A673 (cell line): ENCODE results near the gene ERGIC1. TPM values are rescaled to one million over a fixed set of nuclear protein-coding genes. Genes with fewer than 3 reads are reported as not detected.
"Not testable (repeated sequence)": the region's sequence is repeated elsewhere in the genome, so short reads cannot be mapped to it uniquely, and the experiment has no call there.

Experiments
- BruUV-seq: library from RNA; stranded (reverse); fragments of 400-500 nt; replicated peaks from 2 replicates; lab custom pipeline; 2021; lab: Mats Ljungman, UMichigan
- CTCF ChIA-PET: fragments of 300-600 bp; sonication (Branson Sonifier 250); formaldehyde crosslinking; loops from one replicate; lab custom pipeline; 2022; ENCODE audit warnings: antibody characterized with exemption; lab: Charles Lee
- POLR2A ChIA-PET: fragments of 300-600 bp; sonication (Branson Sonifier 250); formaldehyde crosslinking; loops from one replicate; lab custom pipeline; 2022; ENCODE audit warnings: antibody characterized with exemption; ENCODE audit not compliant: low non-redundant PET; lab: Charles Lee
- DNase-seq: peaks from one replicate; pipeline ENCODE4 v3.0.0-alpha.2; 2015; ENCODE audit warnings: low spot score
- H3K27ac ChIP-seq: fragments of 200-600 bp; sonication (generic); 2 replicates; pipeline ENCODE4 v1.5.1; 2016; ENCODE audit warnings: mixed run types, low read depth, mild to moderate bottlenecking, mixed read lengths, antibody characterized with exemption, low read length; ENCODE audit not compliant: poor library complexity, severe bottlenecking
- H3K27me3 ChIP-seq: fragments of 200-600 bp; sonication (generic); replicated peaks from 2 replicates; pipeline ENCODE4 v1.6.1; 2017; ENCODE audit warnings: mixed run types, low read depth, mild to moderate bottlenecking, mixed read lengths, antibody characterized with exemption, low read length; ENCODE audit not compliant: insufficient read depth, poor library complexity
- H3K36me3 ChIP-seq: fragments of 200-600 bp; sonication (generic); 2 replicates; pipeline ENCODE4 v1.6.1; 2016; ENCODE audit warnings: mixed run types, mild to moderate bottlenecking, mixed read lengths, antibody characterized with exemption, low read length; ENCODE audit not compliant: insufficient read depth, poor library complexity, severe bottlenecking
- H3K4me1 ChIP-seq: fragments of 200-600 bp; sonication (generic); 2 replicates; pipeline ENCODE4 v1.6.1; 2017; ENCODE audit warnings: mixed run types, mild to moderate bottlenecking, mixed read lengths, antibody characterized with exemption, low read length; ENCODE audit not compliant: insufficient read depth, poor library complexity, severe bottlenecking
- H3K4me3 ChIP-seq: fragments of 200-600 bp; sonication (generic); 2 replicates; pipeline ENCODE4 v1.5.1; 2016; ENCODE audit warnings: low read depth, mixed run types, mild to moderate bottlenecking, mixed read lengths, low read length; ENCODE audit not compliant: poor library complexity, severe bottlenecking
- H3K9me3 ChIP-seq: fragments of 200-600 bp; sonication (generic); 2 replicates; pipeline ENCODE4 v1.6.1; 2016; ENCODE audit warnings: mixed run types, low read depth, mild to moderate bottlenecking, mixed read lengths, antibody characterized with exemption, low read length; ENCODE audit not compliant: poor library complexity, severe bottlenecking
- EZH2 ChIP-seq: fragments of 200-600 bp; sonication (generic); IDR thresholded peaks from 2 replicates; pipeline ENCODE4 v1.6.1; 2017; ENCODE audit warnings: borderline replicate concordance, low read depth, mild to moderate bottlenecking, mixed read lengths, antibody characterized with exemption, low read length; ENCODE audit not compliant: poor library complexity, severe bottlenecking
- intact Hi-C: fragments of 100-400 bp; cut with micrococcal nuclease; formaldehyde crosslinking; loops from one replicate; pipeline ENCODE4 v1.10.0; 2022; ENCODE audit not compliant: unreplicated experiment
- total RNA-seq: library from RNA; stranded (reverse); gene quantifications from 2 replicates; pipeline ENCODE4 v1.2.3, GENCODE V29; 2021
- TF ChIP-seq, protein P1 (sequence below): fragments of 300-800, 200-600 bp; sonication (generic); conservative IDR thresholded peaks from 2 replicates; pipeline ENCODE4 v1.5.1; 2017; ENCODE audit warnings: low read depth, mild to moderate bottlenecking, antibody characterized with exemption, low read length, moderate library complexity, mixed read lengths

The ERGIC1 gene
- total RNA-seq, 1 experiment from 2014 or later, result 44.2 TPM

DNA sequence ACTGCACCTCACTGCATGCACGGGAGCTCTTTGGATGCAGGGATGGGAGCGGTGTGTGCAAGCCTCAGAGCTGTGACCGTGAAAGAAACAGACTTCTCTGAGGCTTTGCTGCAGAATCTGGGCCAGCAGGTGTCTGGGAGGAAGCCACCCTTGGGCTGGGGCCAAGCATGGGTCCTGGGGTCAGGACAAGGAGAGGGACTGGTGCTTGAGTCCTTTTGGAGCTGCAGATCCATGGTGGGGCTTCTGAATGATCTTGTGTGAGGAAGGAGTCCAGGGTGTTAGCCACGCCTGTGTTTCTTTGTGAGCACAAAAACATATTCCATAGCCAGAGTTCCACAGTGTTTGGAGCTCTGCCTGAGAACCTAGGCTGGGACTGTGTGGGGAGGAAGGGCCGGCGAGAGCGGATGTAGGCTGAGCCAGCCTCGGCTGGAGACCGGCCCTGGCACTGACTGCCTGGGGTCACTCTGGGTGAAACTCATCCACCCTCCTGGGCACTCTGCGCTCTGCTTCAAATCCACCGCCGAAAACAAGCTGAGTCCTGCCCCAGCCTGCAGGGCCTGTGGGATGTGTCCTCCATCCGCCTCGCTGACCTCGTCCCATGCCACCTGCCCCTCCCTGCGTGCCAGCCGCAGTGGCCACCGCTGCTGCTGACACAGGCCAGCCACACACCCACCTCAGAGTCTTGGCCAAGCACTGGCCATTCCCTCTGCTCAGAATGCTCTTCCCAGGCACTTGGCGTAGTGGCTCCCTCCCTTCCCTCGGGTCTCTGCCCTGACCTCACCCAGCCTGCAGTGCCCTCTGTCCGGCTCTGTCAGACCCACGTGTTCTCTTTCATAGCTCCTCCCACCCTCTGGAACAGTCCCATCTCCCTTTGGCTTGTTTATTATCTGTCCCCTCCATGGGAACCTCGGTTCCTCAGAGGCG, 26.7 kb downstream of the ERGIC1 start:
- intact Hi-C loops, result no loop called here
- DNase-seq, result no peak

DNA sequence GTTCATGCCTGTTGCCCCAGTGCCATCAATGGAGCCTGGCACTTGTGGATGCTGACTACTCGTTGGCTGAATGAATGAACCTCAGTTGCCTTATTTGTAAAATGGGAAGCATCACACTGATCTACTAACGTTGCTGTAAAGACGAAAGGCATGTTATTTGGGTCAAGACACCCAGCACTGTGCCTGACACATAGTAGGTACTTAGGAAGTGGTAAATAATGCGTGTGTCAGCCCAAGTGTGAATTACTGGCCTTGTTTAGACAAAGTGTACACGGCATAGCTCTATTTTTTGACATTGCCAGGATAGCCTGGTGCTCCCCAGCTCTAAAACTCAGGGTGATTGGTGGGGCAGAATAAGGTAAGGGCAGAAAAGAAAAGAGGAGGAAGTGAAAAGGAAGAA, 27.4 kb downstream of the ERGIC1 start:
- TF ChIP-seq, protein P1, sequence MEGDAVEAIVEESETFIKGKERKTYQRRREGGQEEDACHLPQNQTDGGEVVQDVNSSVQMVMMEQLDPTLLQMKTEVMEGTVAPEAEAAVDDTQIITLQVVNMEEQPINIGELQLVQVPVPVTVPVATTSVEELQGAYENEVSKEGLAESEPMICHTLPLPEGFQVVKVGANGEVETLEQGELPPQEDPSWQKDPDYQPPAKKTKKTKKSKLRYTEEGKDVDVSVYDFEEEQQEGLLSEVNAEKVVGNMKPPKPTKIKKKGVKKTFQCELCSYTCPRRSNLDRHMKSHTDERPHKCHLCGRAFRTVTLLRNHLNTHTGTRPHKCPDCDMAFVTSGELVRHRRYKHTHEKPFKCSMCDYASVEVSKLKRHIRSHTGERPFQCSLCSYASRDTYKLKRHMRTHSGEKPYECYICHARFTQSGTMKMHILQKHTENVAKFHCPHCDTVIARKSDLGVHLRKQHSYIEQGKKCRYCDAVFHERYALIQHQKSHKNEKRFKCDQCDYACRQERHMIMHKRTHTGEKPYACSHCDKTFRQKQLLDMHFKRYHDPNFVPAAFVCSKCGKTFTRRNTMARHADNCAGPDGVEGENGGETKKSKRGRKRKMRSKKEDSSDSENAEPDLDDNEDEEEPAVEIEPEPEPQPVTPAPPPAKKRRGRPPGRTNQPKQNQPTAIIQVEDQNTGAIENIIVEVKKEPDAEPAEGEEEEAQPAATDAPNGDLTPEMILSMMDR, result no peak
- no peak for TF ChIP-seq EZH2
- Histone ChIP-seq H3K27me3 (no peaks in the 10 kb centered on the region), H3K4me1 (no peaks in the 10 kb centered on the region), H3K36me3 (no peaks in the 10 kb centered on the region), H3K9me3 (no peaks in the 10 kb centered on the region), H3K27ac (no peak overlapping the region), H3K4me3 (no peak overlapping the region)
- CTCF ChIA-PET, result no interaction called here
- POLR2A ChIA-PET, result no interaction called here
- intact Hi-C loops, result no loop called here
- BruUV-seq, result no TSS peak
- no peak for DNase-seq

More for the DNA sequence above, 26.7 kb downstream of the ERGIC1 start:
- BruUV-seq, result no TSS peak
- TF ChIP-seq EZH2, result no peak
- TF ChIP-seq, protein P1, result no peak
- H3K27me3 ChIP-seq, result no peaks in the 10 kb centered on the region
- CTCF ChIA-PET, result no interaction called here
- H3K4me3 ChIP-seq, result no peak overlapping the region
- POLR2A ChIA-PET, result no interaction called here
- no peaks in the 10 kb centered on the region for H3K4me1 ChIP-seq
- no peaks in the 10 kb centered on the region for H3K36me3 ChIP-seq
- no peak overlapping the region for H3K27ac ChIP-seq
- no peaks in the 10 kb centered on the region for H3K9me3 ChIP-seq

DNA sequence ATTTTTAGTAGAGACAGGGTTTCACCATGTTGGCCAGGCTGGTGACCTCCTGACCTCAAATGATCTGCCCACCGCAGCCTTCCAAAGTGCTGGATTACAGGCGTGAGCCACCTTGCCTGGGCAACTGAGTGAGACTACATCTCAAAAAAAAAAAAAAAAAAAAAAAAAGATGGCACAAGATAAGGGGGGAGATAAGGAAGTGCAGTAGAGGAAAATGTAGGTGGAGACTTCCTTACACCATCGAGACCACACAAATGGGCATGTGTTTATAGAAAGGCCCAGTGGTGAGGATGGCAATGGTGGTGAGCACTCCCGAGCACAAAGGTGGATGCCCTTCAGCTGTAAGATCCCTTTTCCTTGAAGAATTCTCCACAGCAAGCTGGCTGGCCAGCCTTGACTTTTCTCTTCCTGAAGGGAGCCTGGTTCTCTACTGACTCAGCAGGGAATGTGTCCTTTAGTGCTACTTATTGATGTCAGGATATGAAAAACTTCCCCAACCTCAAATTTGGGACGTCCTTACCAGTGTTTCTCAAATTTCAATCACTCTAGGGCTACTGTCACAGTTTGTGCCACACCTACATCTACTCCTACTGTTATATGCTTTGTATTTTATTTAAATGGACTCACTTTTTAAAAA, 28.2 kb downstream of the ERGIC1 start:
- Histone ChIP-seq H3K4me3 (no peak overlapping the region), H3K4me1 (no peaks in the 10 kb centered on the region), H3K36me3 (no peaks in the 10 kb centered on the region), H3K27me3 (no peaks in the 10 kb centered on the region), H3K9me3 (no peaks in the 10 kb centered on the region), H3K27ac (no peak overlapping the region)
- intact Hi-C loops, result no loop called here
- no peak for TF ChIP-seq EZH2
- TF ChIP-seq, protein P1, result no peak
- ChIA-PET CTCF (no interaction called here), POLR2A (no interaction called here)
- DNase-seq, result no peak
- BruUV-seq, result no TSS peak

DNA sequence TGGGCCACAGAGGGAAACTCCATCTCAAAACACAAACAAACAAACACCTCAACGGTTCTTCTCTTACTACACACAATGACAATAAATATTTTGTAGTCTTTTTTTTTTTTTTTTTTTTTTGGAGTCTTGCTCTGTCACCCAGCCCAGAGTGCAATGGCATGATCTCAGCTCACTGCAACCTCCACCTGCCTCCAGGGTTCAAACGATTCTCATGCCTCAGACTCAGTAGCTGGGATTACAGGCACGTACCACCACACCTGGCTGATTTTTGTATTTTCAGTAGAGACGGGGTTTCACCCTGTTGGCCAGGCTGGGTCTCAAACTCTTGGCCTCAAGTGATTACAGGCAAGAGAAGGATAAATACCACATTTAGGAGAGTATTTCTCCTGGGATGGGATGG, 30.1 kb downstream of the ERGIC1 start:
- CTCF ChIA-PET, H3K27me3 ChIP-seq, H3K4me1 ChIP-seq, H3K4me3 ChIP-seq, intact Hi-C loops, H3K9me3 ChIP-seq, H3K27ac ChIP-seq, DNase-seq, H3K36me3 ChIP-seq, POLR2A ChIA-PET, BruUV-seq: not testable (repeated sequence)
